ENCODE results near the gene EPSTI1. TPM values are rescaled to one million over a fixed set of nuclear protein-coding genes. Genes with fewer than 3 reads are reported as not detected.

EPSTI1 gene
- total RNA-seq, 1 donor from 2014 or later: 6.0 TPM

DNA sequence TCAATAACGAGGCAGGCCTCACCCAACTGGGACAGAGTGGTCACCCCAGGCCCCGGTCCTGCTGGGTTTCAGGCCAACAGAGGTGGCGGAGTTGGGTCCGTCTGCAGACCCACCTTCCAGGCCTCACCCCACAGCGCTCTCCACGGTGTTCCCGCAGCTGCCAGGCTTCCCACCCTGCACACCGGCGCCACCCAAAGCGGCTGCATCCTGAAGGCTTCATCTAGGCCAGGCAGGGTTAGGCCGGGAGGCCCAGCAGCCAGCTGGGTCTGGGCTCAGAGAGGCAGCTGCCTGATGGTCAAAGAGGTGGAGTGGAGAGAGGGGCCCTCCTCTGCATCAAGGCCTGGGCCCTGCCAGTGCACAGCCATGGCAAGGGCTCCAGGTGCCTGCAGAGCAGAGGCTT, 44.1 kb downstream of the EPSTI1 start:
- Mint-ChIP-seq H3K4me3 (ENCODE audit: low read depth) (no peak overlapping the region), H3K27ac (no peak overlapping the region), H3K9me3 (ENCODE audit: low read depth) (peaks cover 11% of the 10 kb centered on the region), H3K4me1 (ENCODE audit: low read depth) (no peaks in the 10 kb centered on the region), H3K36me3 (ENCODE audit: insufficient read depth) (peaks cover 4% of the 10 kb centered on the region), H3K27me3 (no peaks in the 10 kb centered on the region)
- TF ChIP-seq, protein P1, sequence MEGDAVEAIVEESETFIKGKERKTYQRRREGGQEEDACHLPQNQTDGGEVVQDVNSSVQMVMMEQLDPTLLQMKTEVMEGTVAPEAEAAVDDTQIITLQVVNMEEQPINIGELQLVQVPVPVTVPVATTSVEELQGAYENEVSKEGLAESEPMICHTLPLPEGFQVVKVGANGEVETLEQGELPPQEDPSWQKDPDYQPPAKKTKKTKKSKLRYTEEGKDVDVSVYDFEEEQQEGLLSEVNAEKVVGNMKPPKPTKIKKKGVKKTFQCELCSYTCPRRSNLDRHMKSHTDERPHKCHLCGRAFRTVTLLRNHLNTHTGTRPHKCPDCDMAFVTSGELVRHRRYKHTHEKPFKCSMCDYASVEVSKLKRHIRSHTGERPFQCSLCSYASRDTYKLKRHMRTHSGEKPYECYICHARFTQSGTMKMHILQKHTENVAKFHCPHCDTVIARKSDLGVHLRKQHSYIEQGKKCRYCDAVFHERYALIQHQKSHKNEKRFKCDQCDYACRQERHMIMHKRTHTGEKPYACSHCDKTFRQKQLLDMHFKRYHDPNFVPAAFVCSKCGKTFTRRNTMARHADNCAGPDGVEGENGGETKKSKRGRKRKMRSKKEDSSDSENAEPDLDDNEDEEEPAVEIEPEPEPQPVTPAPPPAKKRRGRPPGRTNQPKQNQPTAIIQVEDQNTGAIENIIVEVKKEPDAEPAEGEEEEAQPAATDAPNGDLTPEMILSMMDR (IDR thresholded peaks at IDR 0.05; ENCODE audit: unreplicated experiment): no peak
- DNase-seq (ENCODE audit: low spot score, unreplicated experiment): no peak

DNA sequence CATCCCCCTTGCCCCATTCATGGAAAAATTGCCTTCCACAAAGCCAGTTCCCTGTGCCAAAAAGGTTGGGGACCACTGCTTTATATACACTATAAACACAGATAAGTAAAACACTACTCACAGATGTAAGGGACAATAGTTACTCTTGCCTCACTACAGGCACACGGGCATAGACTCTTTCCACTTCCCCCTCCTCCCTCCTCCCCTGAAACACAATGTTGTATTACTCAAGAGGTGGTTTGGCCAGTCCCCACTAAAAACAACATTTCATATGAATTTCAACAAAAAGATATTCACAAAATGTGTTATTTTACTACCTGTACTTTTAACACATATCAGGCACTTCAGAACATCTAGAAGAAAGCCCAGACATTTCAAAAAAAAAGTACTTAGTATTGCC, 45.1 kb downstream of the EPSTI1 start:
- Mint-ChIP-seq H3K4me1 (ENCODE audit: low read depth) (no peaks in the 10 kb centered on the region), H3K27ac (no peak overlapping the region), H3K9me3 (ENCODE audit: low read depth) (peaks cover 7% of the 10 kb centered on the region), H3K27me3 (no peaks in the 10 kb centered on the region), H3K4me3 (ENCODE audit: low read depth) (no peak overlapping the region), H3K36me3 (ENCODE audit: insufficient read depth) (peaks cover 2% of the 10 kb centered on the region)
- TF ChIP-seq, protein P1 (IDR thresholded peaks at IDR 0.05; ENCODE audit: unreplicated experiment): no peak
- no peak for DNase-seq (ENCODE audit: low spot score, unreplicated experiment)

DNA sequence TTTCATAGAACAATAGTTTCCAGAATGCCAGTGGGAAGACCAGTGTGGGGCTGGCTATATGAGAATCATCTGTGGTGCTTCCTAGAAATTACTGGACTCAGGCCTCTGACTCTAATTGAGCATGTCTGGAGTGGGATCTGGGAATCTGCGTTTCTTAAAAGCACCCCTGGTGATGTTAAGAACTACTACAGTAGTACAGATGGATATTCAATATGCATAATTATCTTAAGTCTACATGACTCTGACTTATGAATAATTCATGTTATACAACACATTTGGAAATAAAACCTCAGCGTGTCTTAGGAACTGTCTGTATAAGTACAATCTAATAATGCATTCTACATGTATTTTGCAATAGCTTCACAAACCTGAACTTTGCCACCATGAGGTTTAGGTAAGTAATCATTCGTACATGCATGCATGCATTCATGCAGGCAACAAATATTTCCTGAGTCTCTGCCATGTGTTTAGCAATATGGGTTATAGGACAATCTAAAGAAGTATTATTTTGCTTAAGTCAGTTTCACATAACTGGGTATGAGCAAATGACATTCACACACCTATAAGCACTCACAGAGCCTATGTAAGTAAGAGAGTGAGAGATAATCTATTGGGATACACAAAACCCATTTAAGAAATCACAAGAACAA, 62.0 kb downstream of the EPSTI1 start:
- Mint-ChIP-seq H3K4me1 (ENCODE audit: low read depth) (peaks cover 4% of the 10 kb centered on the region), H3K4me3 (ENCODE audit: low read depth) (no peak overlapping the region), H3K27me3 (no peaks in the 10 kb centered on the region), H3K27ac (no peak overlapping the region), H3K36me3 (ENCODE audit: insufficient read depth) (no peaks in the 10 kb centered on the region), H3K9me3 (ENCODE audit: low read depth) (peaks cover 4% of the 10 kb centered on the region)
- no peak for DNase-seq (ENCODE audit: low spot score, unreplicated experiment)
- TF ChIP-seq, protein P1 (IDR thresholded peaks at IDR 0.05; ENCODE audit: unreplicated experiment): no peak

DNA sequence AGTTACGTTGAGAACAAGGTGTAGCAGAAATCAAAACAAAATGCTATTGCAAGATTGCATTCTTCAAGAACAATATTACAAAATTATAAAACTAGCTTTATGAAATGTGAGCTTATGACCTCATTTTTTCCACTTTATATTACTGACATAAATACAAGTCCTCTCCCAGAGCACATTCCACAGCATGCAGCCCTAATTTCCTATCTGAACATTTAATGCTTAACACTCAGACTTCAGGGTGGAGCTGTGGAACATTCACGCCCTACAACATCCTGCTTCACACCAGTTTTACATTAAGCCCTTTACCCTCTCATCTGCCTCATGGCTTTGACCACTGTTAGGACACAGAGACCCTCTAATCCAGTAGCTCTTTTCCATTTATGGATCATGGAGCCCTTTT, 65.5 kb downstream of the EPSTI1 start:
- no peak overlapping the region for H3K27ac Mint-ChIP-seq
- peaks cover 4% of the 10 kb centered on the region for H3K4me1 Mint-ChIP-seq (ENCODE audit: low read depth)
- no peak for DNase-seq (ENCODE audit: low spot score, unreplicated experiment)
- no peak overlapping the region for H3K4me3 Mint-ChIP-seq (ENCODE audit: low read depth)
- peaks cover 4% of the 10 kb centered on the region for H3K9me3 Mint-ChIP-seq (ENCODE audit: low read depth)
- no peaks in the 10 kb centered on the region for H3K36me3 Mint-ChIP-seq (ENCODE audit: insufficient read depth)
- TF ChIP-seq, protein P1 (IDR thresholded peaks at IDR 0.05; ENCODE audit: unreplicated experiment): no peak
- H3K27me3 Mint-ChIP-seq: no peaks in the 10 kb centered on the region

DNA sequence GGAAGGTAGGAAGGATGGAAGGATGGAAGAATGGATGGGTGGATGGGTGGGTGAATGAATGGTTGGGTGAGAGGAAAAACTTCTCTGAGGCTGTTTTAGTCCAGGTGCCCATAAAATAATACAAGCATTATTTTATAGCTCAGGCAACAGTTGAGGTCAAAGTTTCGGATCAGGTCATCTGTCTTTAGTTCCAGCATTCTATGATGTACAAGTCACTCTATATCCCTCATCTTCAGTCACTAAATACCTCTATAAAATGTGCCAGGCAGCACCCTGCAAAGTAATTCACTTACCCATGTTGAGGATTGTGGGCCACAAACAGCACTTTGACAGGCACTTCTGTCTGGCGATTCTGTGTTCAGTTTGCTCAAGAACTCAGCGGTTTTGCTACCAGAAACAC, 66.0 kb downstream of the EPSTI1 start:
- Mint-ChIP-seq H3K27ac (no peak overlapping the region), H3K36me3 (ENCODE audit: insufficient read depth) (no peaks in the 10 kb centered on the region), H3K27me3 (no peaks in the 10 kb centered on the region), H3K4me3 (ENCODE audit: low read depth) (no peak overlapping the region), H3K9me3 (ENCODE audit: low read depth) (peaks cover 4% of the 10 kb centered on the region), H3K4me1 (ENCODE audit: low read depth) (peaks cover 4% of the 10 kb centered on the region)
- TF ChIP-seq, protein P1 (IDR thresholded peaks at IDR 0.05; ENCODE audit: unreplicated experiment): no peak
- no peak for DNase-seq (ENCODE audit: low spot score, unreplicated experiment)

All from progenitor cell of endocrine pancreas (in vitro differentiated cells).